Cardiac septum (tissue), 1 donor: Measurements from ENCODE around the gene JAK3. TPM values are rescaled to one million over a fixed set of nuclear protein-coding genes. Genes with fewer than 3 reads are reported as not detected.
"Not testable (repeated sequence)": the region's sequence is repeated elsewhere in the genome, so short reads cannot be mapped to it uniquely, and the experiment has no call there.

ENCODE experiments used
- DNase-seq: peaks from one replicate; pipeline ENCODE4 v3.0.0-alpha.2; 2020; ENCODE audit warnings: low spot score
- intact Hi-C: fragments of 100-400 bp; cut with DNase I; formaldehyde crosslinking; loops from one replicate; pipeline ENCODE4 v1.14.0; 2022
- long read RNA-seq: library from polyadenylated mRNA; unstranded; transcript quantifications from one replicate; pipeline ENCODE4 v2.0.0, GENCODE V29; 2021
- total RNA-seq: library from RNA; stranded (reverse); fragmentation: NEBNext Ultra II Directional; extraction: Animal tissue kit (Norgen Biotek cat#: 25700); gene quantifications from one replicate; pipeline ENCODE4 v1.2.1, GENCODE V29; 2021
- donor health status: DM: no; HTN: no; CAD: no.

JAK3 gene
- 6.2 TPM for total RNA-seq
- long read RNA-seq, partial matches to known transcripts = 4 of 4 reads
- long read RNA-seq, other reads (novel, unspliced or antisense) = 0 of 4 reads

GRCh38 chr19:17847538-17848366 lies at the start of gene JAK3:
Gene JAK3, minus strand, starts transcription at chr19:17847982. Its CDS starts 3,565 bp downstream, at chr19:17844417.
- intact Hi-C loops = no loop called here

GRCh38 chr19:17893766-17894165 lies 46.0 kb upstream of the JAK3 start:
- no peak for DNase-seq
- intact Hi-C loops = no loop called here

More at GRCh38 chr19:17847538-17848366, at the start of gene JAK3:
- peak; percentile 91 for DNase-seq

- intact Hi-C loops = no loop called here
- DNase-seq = no peak
Observed at GRCh38 chr19:17889609-17890214, 41.9 kb upstream of the JAK3 start.

- intact Hi-C loops = no loop called here
- DNase-seq = no peak
Observed at GRCh38 chr19:17888260-17888659, 40.5 kb upstream of the JAK3 start.

GRCh38 chr19:17887221-17887620 lies 39.4 kb upstream of the JAK3 start:
- intact Hi-C loops, DNase-seq: not testable (repeated sequence)

- DNase-seq = no peak
- intact Hi-C loops = no loop called here
Observed at GRCh38 chr19:17886515-17886914, 38.7 kb upstream of the JAK3 start.

GRCh38 chr19:17883627-17884410 lies 36.0 kb upstream of the JAK3 start:
- intact Hi-C loops = no loop called here
- DNase-seq = no peak

- no peak for DNase-seq
- intact Hi-C loops = no loop called here
Observed at GRCh38 chr19:17881701-17882100, 33.9 kb upstream of the JAK3 start.

- no peak for DNase-seq
- intact Hi-C loops = no loop called here
Observed at GRCh38 chr19:17879466-17879865, 31.7 kb upstream of the JAK3 start.

- intact Hi-C loops = no loop called here
- DNase-seq = no peak
Observed at GRCh38 chr19:17877696-17878095, 29.9 kb upstream of the JAK3 start.

- intact Hi-C loops = no loop called here
- DNase-seq = no peak
Observed at GRCh38 chr19:17874758-17875135, 27.0 kb upstream of the JAK3 start.

- intact Hi-C loops = no loop called here
- DNase-seq = no peak
Observed at GRCh38 chr19:17873786-17874757, 26.3 kb upstream of the JAK3 start.

- no peak for DNase-seq
- intact Hi-C loops = no loop called here
Observed at GRCh38 chr19:17872251-17873001, 24.6 kb upstream of the JAK3 start.

GRCh38 chr19:17871878-17872250 lies 24.1 kb upstream of the JAK3 start, which contains the start of gene SLC5A5:
Gene SLC5A5, plus strand, starts transcription at chr19:17871945. Its CDS starts 375 bp downstream, at chr19:17872320.
- intact Hi-C loops = no loop called here
- DNase-seq = no peak

GRCh38 chr19:17871032-17871877 lies 23.5 kb upstream of the JAK3 start:
- DNase-seq = no peak
- intact Hi-C loops = no loop called here

- DNase-seq = no peak
- intact Hi-C loops = no loop called here
Observed at GRCh38 chr19:17869114-17869608, 21.4 kb upstream of the JAK3 start.

GRCh38 chr19:17868669-17869068 lies 20.9 kb upstream of the JAK3 start:
- DNase-seq = no peak
- intact Hi-C loops = no loop called here
